ENCODE results near the gene OR10H1. TPM values are rescaled to one million over a fixed set of nuclear protein-coding genes. Genes with fewer than 3 reads are reported as not detected.

The OR10H1 gene
- total and polyA plus RNA-seq, 9 of the 15 experiments (the other 6 are each of a cell fraction or from before 2014, with no cell fraction given): not detected

DNA sequence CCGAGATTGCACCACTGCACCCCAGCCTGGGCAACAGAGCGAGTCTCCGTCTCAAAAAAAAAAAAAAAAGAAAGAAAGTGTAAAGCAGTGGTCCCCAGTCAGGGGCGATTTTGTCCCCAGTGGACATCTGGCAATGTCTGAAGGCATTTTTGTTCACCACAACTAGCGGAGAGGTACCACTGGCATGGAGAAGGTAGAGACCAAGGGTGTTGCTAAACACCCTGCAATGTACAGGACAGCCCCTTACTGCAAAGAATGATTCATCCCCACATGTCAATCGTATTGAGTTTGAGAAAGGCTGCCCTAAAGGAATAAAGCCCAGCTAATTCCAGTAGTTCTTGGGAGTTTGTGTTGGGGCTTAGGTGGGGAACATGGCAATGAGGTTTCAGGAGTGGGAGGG is 43.7 kb upstream of the OR10H1 start:
- no peaks in the 10 kb centered on the region for H3K9me1 ChIP-seq (ENCODE audit: control insufficient read depth, insufficient read depth, low read length)
- no peak overlapping the region for H3K9ac ChIP-seq (ENCODE audit: insufficient read depth in 1 of 2, low read depth in 2 of 2, low read length in 2 of 2)
- intact Hi-C loops (cut with micrococcal nuclease) (no loop called here), in situ Hi-C loops (cut with MboI) (no loop called here)
- ChIA-PET CTCF (ENCODE audit: low intra/inter-chr PET ratio) (no interaction called here), POLR2A (no interaction called here)
- H2AFZ ChIP-seq (ENCODE audit: low read depth, low read length): no peak overlapping the region
- FAIRE-seq (no peak), DNase-seq (ENCODE audit: extremely low read depth in 1 of 4, low spot score in 3 of 4) (no peak), ATAC-seq (no peak)
- no peaks in the 10 kb centered on the region for H3K36me3 ChIP-seq (ENCODE audit: control insufficient read depth, insufficient read depth, low read length)
- no TSS peak for BruUV-seq (replicated peaks)
- H3K4me1 ChIP-seq (replicated peaks in 1 of 2; ENCODE audit: control insufficient read depth in 2 of 2, insufficient read depth in 2 of 2, low read length in 2 of 2): peaks cover 7 to 17% of the 10 kb centered on the region in 2 experiments
- H3K9me3 ChIP-seq (replicated peaks; ENCODE audit: control insufficient read depth, insufficient read depth, low read depth, low read length): no peaks in the 10 kb centered on the region
- no peaks in the 10 kb centered on the region for H4K20me1 ChIP-seq (replicated peaks; ENCODE audit: control insufficient read depth, insufficient read depth, low read length)
- H3K4me3 ChIP-seq: no peak overlapping the region
- H3K79me2 ChIP-seq (ENCODE audit: control insufficient read depth, insufficient read depth, low read length): no peaks in the 10 kb centered on the region
- peak; percentile 34; the same call in 1 of the 2 replicates for TF ChIP-seq CEBPG (CRISPR knock-in tag; IDR thresholded peaks at IDR 0.05)
- peak in 1 of 2 experiments; percentile 58; a peak in 1 of 4 replicates for TF ChIP-seq CEBPG (tag; conservative IDR thresholded peaks at IDR 0.05 in 1 of 2, IDR thresholded peaks at IDR 0.05 in 1 of 2)
- TF ChIP-seq ATF3 (IDR thresholded peaks at IDR 0.05): peak; percentile 10; the same call in 1 of the 2 replicates
- TF ChIP-seq ATF3 (CRISPR knock-in tag; conservative IDR thresholded peaks at IDR 0.05): no peak
- no peak for TF ChIP-seq SRSF3 (IDR thresholded peaks at IDR 0.05; ENCODE audit: insufficient read depth, low read length)
- TF ChIP-seq ZKSCAN3 (CRISPR knock-in tag; IDR thresholded peaks at IDR 0.05): no peak
- peak; percentile 40; the same call in 1 of the 2 replicates for TF ChIP-seq PKNOX1 (IDR thresholded peaks at IDR 0.05)
- TF ChIP-seq JUND (IDR thresholded peaks at IDR 0.05; ENCODE audit: borderline replicate concordance, low read depth, low read length): peak; percentile 19; the same call in 1 of the 2 replicates
- TF ChIP-seq JUND (tag; IDR thresholded peaks at IDR 0.05; ENCODE audit: borderline replicate concordance, low read depth, low read length): no peak; the same call in 2 of the 3 replicates
- TF ChIP-seq XRCC3 (IDR thresholded peaks at IDR 0.05): no peak
- 22% methylated on average over 3 of the region's 6 CpGs for WGBS (ENCODE audit: insufficient coverage, low coverage, missing lambda C conversion rate)
- H3K27ac ChIP-seq (ENCODE audit: extremely low read depth, low read depth, low read length): no peak overlapping the region
- no peak overlapping the region for H3K4me2 ChIP-seq (ENCODE audit: insufficient read depth, low read length)
- 0 out of 5 replicates have a peak, but pooled peaks cover 0 to 3% of the 10 kb centered on the region in 2 experiments for H3K27me3 ChIP-seq (ENCODE audit: control insufficient read depth in 2 of 2, insufficient read depth in 2 of 2, low read length in 2 of 2)
